Right lobe of liver (tissue), 6 donors: Measurements from ENCODE around the gene RASGRP1. TPM values are rescaled to one million over a fixed set of nuclear protein-coding genes. Genes with fewer than 3 reads are reported as not detected.

Source experiments
- ATAC-seq, 4 donors: fragments of 200-7000 bp; cut with Tn5 transposase; one replicate each; pipeline ENCODE4 v1.9.1; 2020; ENCODE audit warnings: mild to moderate bottlenecking in 4 of 4, moderate library complexity in 4 of 4
- DNase-seq, 3 donors: peaks; one replicate each; pipeline ENCODE4 v3.0.0-alpha.2; 2020
- H3K27ac ChIP-seq, 3 donors: fragments of 200-600 bp; one replicate each; pipeline ENCODE4 v1.8.0; 2022
- H3K27me3 ChIP-seq, 2 donors: fragments of 200-600 bp; one replicate each; pipeline ENCODE4 v1.8.0; 2022
- H3K36me3 ChIP-seq, 4 donors: fragments of 200-600 bp; sonication (generic) in 1 of 4; one replicate each; pipeline versions ENCODE4 v1.5.1 to v1.8.0; 2017 to 2022; ENCODE audit warnings: control low read depth in 1 of 4
- H3K4me1 ChIP-seq, 4 donors: fragments of 200-600 bp; sonication (generic) in 1 of 4; one replicate each; pipeline versions ENCODE4 v1.5.1 to v1.8.0; 2017 to 2022; ENCODE audit warnings: control low read depth in 1 of 4
- H3K4me3 ChIP-seq, 3 donors: fragments of 200-600 bp; one replicate each; pipeline ENCODE4 v1.8.0; 2022
- H3K9me3 ChIP-seq, 4 donors: fragments of 200-600 bp; sonication (generic) in 1 of 4; one replicate each; pipeline versions ENCODE4 v1.5.1 to v1.8.0; 2017 to 2022; ENCODE audit warnings: control low read depth in 1 of 4
- CTCF ChIP-seq, 4 donors: fragments of 200-600 bp in 3 of 4; fragments of 450-650 bp in 1 of 4; IDR thresholded peaks; one replicate each; pipeline versions ENCODE4 v1.5.1 to v1.8.0; 2016 to 2022; ENCODE audit warnings: antibody characterized with exemption in 4 of 4, mild to moderate bottlenecking in 2 of 4
- POLR2A ChIP-seq: fragments of 450-650 bp; IDR thresholded peaks from one replicate; pipeline ENCODE4 v1.6.1; 2017; ENCODE audit warnings: antibody characterized with exemption, mild to moderate bottlenecking
- WGBS: methylation state at CpG from one replicate; pipeline ENCODE4 v1.1.6; 2018; ENCODE audit warnings: low coverage, low lambda C conversion rate; ENCODE audit not compliant: insufficient coverage; ENCODE audit errors: missing lambda C conversion rate; 5-methylcytosine and 5-hydroxymethylcytosine counted together
- intact Hi-C, 2 donors: fragments of 100-400 bp; cut with DNase I; formaldehyde crosslinking; loops; one replicate each; pipeline versions ENCODE4 v1.11.2 to v1.14.1; 2022
- total RNA-seq, 6 experiments: library from RNA; depleted of rRNA in 2 of 6; stranded (reverse); fragments of >200 nt in 2 of 6; fragmentation: NEBNext Ultra II Directional in 3 of 6; extraction: Animal tissue kit (Norgen Biotek cat#: 25700) in 3 of 6; gene quantifications; one replicate each; pipeline versions ENCODE4 v1.1.0 to v1.2.4, GENCODE V29; 2016 to 2023
- donor health status: DM: no; HTN: yes; CAD: no.
- donor health status: DM: no; HTN: no; CAD: no.
- donor health status: DM: no; HTN: no; CAD: no.
- donor health status: DM: no; HTN: yes; CAD: no.
- donor health status: DM: no; HTN: yes; CAD: no.

Gene RASGRP1
- total RNA-seq, 6 experiments from 2014 or later: 0.11 to 0.64 (median 0.32) TPM

GRCh38 chr15:38559636-38560307 is 4.8 kb downstream of the RASGRP1 start:
- DNase-seq: no peak
- no peak for ATAC-seq
- no peak overlapping the region for H3K4me3 ChIP-seq
- peaks cover 0 to 9% (median 0%) of the 10 kb centered on the region in 4 donors for H3K4me1 ChIP-seq
- H3K9me3 ChIP-seq: no peaks in the 10 kb centered on the region
- H3K36me3 ChIP-seq: no peaks in the 10 kb centered on the region
- no peaks in the 10 kb centered on the region for H3K27me3 ChIP-seq
- TF ChIP-seq POLR2A: no peak
- TF ChIP-seq CTCF (IDR thresholded peaks at IDR 0.05): no peak
- intact Hi-C loops: loop anchor here in 1 of 2 donors (10.0 kb wide), 1 partner anchor 125 kb away; no protein-coding TSS in a partner anchor
- WGBS: 29% methylated on average over 7 of the region's 7 CpGs
- no peak overlapping the region for H3K27ac ChIP-seq

- H3K27me3 ChIP-seq: no peaks in the 10 kb centered on the region
- H3K9me3 ChIP-seq: no peaks in the 10 kb centered on the region
- no peak overlapping the region for H3K4me3 ChIP-seq
- H3K27ac ChIP-seq: no peak overlapping the region
- ATAC-seq (no peak), DNase-seq (no peak)
- intact Hi-C loops: no loop called here
- WGBS: 24% methylated on average over 4 of the region's 4 CpGs
- H3K4me1 ChIP-seq: peaks cover 0 to 3% (median 0%) of the 10 kb centered on the region in 4 donors
- H3K36me3 ChIP-seq: no peaks in the 10 kb centered on the region
- TF ChIP-seq CTCF (IDR thresholded peaks at IDR 0.05) (no peak), POLR2A (no peak)
These were observed 5.5 kb downstream of the RASGRP1 start for GRCh38 chr15:38559131-38559530.

GRCh38 chr15:38558372-38559059 is 6.1 kb downstream of the RASGRP1 start:
- no peak for DNase-seq
- H3K27ac ChIP-seq: no peak overlapping the region
- no peak overlapping the region for H3K4me3 ChIP-seq
- H3K4me1 ChIP-seq: no peaks in the 10 kb centered on the region
- H3K9me3 ChIP-seq: no peaks in the 10 kb centered on the region
- ATAC-seq: no peak
- TF ChIP-seq POLR2A (no peak), CTCF (IDR thresholded peaks at IDR 0.05) (no peak)
- H3K27me3 ChIP-seq: no peaks in the 10 kb centered on the region
- no peaks in the 10 kb centered on the region for H3K36me3 ChIP-seq
- WGBS: 76% methylated on average over 6 of the region's 6 CpGs
- intact Hi-C loops: no loop called here

- no peak overlapping the region for H3K4me3 ChIP-seq
- TF ChIP-seq POLR2A: no peak
- TF ChIP-seq CTCF (IDR thresholded peaks at IDR 0.05): no peak
- WGBS: 57% methylated on average over 10 of the region's 10 CpGs
- intact Hi-C loops: no loop called here
- DNase-seq (no peak), ATAC-seq (no peak)
- no peaks in the 10 kb centered on the region for H3K9me3 ChIP-seq
- no peaks in the 10 kb centered on the region for H3K27me3 ChIP-seq
- no peak overlapping the region for H3K27ac ChIP-seq
- H3K4me1 ChIP-seq: no peaks in the 10 kb centered on the region
- H3K36me3 ChIP-seq: no peaks in the 10 kb centered on the region
These were observed 6.7 kb downstream of the RASGRP1 start for GRCh38 chr15:38557921-38558320.
